ENCODE results near the gene MAB21L4. TPM values are rescaled to one million over a fixed set of nuclear protein-coding genes. Genes with fewer than 3 reads are reported as not detected.

Gene MAB21L4
- total RNA-seq, 2 donors from 2014 or later, result not detected

DNA sequence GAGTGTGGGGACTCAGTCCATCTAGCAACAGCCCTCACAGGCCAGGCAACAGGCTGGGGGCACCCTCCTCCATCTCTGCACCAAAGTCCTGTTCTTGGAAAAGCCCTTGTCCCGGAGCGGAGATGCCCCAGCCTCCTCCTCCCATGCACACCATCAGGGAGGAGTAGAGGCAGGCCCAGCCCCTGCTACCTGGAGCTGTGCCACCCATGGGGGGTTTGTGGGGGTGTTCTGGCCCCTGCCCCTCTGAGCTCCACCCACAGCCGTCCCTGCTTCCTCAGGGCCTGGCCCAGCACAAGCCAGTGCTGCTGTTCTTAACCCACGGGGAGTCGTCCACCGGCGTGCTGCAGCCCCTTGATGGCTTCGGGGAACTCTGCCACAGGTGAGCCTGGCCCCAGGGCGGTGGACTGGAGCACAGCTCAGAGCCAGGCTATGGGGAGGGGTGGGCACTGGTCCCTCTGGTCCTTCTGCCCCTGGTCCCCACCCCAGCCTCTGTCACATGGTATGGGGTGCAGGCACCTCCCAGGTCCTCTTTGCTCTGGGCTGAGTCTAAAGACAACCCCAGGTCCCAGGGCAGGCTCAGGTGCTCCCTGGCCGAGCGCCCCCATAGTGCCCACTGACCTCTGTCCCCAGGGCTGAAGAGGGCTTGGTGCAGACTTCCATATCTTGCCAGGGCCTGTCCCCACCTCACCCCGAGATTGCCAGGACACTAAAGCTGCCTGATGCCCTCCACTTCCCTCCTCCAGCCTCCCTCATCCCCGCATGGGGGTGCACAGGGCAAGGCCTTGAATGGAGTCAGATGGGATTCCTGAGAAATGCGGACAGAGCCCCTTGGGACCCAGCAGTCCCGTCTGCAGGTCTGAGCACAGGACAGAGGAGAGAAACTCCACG lies 24.6 kb downstream of the MAB21L4 start:
- ATAC-seq (replicated peaks in 1 of 2) (no peak), DNase-seq (no peak)
- H3K9me3 Mint-ChIP-seq, result no peaks in the 10 kb centered on the region
- H3K4me1 Mint-ChIP-seq (ENCODE audit: low read depth), result no peaks in the 10 kb centered on the region
- no peaks in the 10 kb centered on the region for H3K36me3 Mint-ChIP-seq (ENCODE audit: insufficient read depth in 2 of 2)
- no peaks in the 10 kb centered on the region for H3K27me3 Mint-ChIP-seq (ENCODE audit: low read depth)
- H3K27ac Mint-ChIP-seq, result no peak overlapping the region
- no peak overlapping the region for H3K4me3 Mint-ChIP-seq

DNA sequence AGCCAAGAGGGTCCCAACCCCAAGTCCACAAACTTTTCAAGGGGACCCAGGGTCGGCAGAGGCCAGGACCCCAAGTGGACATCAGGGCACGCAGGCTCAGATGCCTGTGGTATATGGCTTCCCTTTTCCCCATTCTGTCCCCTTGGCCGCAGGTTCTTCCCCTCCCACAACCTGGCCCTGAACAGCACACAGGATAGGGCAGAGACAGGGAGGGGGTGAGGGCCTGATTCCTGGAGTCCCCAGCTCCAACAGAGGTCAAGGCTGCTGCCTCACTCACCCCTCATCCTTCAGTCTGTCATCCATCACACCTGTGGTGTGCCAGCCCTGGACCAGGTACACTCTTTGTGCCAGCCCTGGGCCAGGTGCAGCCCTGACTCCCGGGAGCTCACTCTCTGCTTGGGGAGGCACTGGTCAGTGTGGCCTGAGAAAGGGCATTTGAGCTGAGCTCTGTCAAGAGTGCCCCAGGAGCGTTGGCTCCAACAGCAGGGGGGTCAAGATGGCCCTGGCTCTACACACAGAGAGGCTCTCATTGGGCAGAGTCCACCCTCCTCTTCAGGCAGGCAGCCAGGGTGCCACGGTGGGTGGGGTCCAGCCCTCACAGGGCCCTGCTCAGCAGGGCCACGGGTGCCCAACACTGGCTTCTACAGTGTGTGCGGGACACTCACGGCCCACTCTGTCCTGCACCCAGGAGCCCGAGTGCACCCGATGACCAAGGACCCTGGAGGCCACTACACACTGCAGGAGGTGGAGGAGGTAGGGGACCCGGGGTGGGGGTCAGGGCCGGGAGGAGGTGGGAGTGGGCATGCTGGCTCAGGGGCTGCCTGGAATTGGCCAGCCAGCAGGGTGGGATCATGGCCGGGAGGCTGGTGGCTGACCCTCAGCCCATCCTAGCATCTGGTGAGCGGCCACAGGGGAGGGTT lies 25.7 kb downstream of the MAB21L4 start:
- Mint-ChIP-seq H3K9me3 (no peaks in the 10 kb centered on the region), H3K27me3 (ENCODE audit: low read depth) (no peaks in the 10 kb centered on the region), H3K36me3 (ENCODE audit: insufficient read depth in 2 of 2) (no peaks in the 10 kb centered on the region), H3K4me3 (no peak overlapping the region), H3K27ac (no peak overlapping the region), H3K4me1 (ENCODE audit: low read depth) (peaks cover 5% of the 10 kb centered on the region)
- ATAC-seq (replicated peaks in 1 of 2) (no peak), DNase-seq (no peak)

DNA sequence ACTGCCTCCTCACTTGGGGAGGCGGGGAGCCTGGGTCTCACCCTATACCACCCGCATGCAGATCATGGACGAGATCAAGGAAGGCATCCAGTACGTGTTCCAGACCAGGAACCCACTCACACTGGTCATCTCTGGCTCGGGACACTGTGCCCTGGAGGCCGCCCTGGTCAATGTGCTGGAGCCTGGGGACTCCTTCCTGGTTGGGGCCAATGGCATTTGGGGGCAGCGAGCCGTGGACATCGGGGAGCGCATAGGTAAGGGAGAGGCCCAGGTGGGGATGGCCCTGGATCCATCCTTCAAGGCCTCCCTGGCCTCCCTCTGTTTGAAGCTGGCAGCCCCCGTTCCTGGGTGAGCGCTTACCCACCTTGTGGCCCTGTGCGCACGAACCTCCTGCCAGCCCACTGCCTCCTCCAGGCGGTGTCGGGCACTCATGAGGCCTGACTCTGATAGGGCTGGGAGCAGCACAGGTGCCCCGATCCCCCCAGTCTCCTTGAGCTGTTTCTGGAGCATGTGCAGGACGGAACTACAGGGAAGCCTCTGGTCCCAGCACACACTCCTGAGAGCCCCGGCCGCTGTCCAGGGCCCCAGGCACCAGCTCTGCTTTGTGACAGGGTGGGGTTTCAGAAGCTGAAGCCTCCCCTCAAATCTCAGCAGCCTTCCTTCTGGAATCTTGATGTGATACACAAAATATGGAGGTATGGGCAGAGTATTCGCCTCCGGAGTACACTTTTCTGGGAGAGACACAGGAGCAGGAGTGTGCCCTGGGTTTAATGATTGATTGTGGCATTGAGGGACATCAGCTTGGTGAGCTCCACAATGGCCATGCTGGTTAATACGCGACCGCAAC lies 26.6 kb downstream of the MAB21L4 start:
- no peaks in the 10 kb centered on the region for H3K9me3 Mint-ChIP-seq
- H3K27me3 Mint-ChIP-seq (ENCODE audit: low read depth), result no peaks in the 10 kb centered on the region
- peaks cover 5% of the 10 kb centered on the region for H3K4me1 Mint-ChIP-seq (ENCODE audit: low read depth)
- no peak overlapping the region for H3K27ac Mint-ChIP-seq
- ATAC-seq (replicated peaks in 1 of 2) (no peak), DNase-seq (no peak)
- H3K4me3 Mint-ChIP-seq, result no peak overlapping the region
- no peaks in the 10 kb centered on the region for H3K36me3 Mint-ChIP-seq (ENCODE audit: insufficient read depth in 2 of 2)

DNA sequence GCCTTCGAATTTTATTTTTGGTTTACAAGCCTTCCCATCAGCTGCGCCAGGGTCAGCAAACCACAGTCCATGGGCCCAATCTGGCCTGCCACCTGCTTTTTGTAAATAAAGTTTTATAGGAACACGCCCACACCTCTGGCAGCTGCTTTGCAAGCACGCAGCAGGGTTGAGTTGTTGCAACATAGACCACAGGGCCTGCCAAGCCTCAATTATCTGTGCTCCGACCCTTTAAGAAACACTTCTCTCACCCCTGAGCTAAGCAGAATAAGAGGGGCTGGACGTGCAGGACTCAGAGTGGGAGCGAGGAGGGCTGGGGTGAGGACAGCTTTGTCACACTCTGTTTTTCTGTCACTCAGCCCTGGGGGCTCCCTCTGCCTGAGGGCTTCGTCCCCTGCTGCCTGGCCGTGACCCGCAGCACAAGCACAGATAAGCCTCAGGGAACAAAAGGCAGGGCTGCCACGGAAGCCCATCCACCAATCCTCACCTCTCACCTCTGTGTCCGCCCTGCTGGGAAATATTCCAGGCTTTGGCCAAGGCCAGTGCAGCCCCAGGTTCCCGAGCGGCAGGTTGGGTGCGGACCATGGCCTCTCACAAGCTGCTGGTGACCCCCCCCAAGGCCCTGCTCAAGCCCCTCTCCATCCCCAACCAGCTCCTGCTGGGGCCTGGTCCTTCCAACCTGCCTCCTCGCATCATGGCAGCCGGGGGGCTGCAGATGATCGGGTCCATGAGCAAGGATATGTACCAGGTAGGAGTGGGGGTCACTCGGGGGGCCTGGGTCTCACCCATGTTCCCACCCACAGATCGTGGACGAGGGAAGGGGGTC lies 27.5 kb downstream of the MAB21L4 start, which contains the start of gene AGXT:
TSS of gene AGXT (plus strand) at position 539 of the 823 bp plus-strand sequence. CDS start at position 581, 42 bp downstream.
- Mint-ChIP-seq H3K27ac (no peak within 1 kb of the TSS), H3K4me1 (ENCODE audit: low read depth) (peaks cover 5% of the 10 kb centered on the region), H3K36me3 (ENCODE audit: insufficient read depth in 2 of 2) (no peaks in the 10 kb centered on the region), H3K9me3 (no peaks in the 10 kb centered on the region), H3K27me3 (ENCODE audit: low read depth) (no peaks in the 10 kb centered on the region), H3K4me3 (no peak within 1 kb of the TSS)
- no peak for ATAC-seq (replicated peaks in 1 of 2)
- no peak for DNase-seq

DNA sequence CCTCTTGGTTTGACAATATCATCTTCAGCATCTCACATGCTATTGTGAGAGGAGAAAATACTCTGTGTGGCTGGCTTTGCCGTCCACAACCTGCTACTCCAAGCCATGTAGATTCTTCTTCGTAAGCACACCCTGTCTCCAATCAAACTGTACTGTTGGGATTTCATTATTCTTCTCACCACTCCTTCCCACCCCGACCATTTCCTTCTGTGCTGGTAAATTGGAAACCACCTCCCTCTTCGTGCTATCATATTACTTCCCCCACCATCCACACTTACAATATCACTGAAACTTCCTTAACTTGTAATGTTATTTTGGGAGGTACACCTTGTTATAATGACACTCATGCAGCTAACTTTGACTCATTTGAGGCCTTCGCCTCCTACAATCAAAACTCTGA lies 30.6 kb downstream of the MAB21L4 start:
- no peak for ATAC-seq (replicated peaks in 1 of 2)
- Mint-ChIP-seq H3K27ac (no peak overlapping the region), H3K27me3 (ENCODE audit: low read depth) (no peaks in the 10 kb centered on the region), H3K4me3 (no peak overlapping the region), H3K36me3 (ENCODE audit: insufficient read depth in 2 of 2) (no peaks in the 10 kb centered on the region), H3K9me3 (no peaks in the 10 kb centered on the region), H3K4me1 (ENCODE audit: low read depth) (peaks cover 5% of the 10 kb centered on the region)
- DNase-seq, result no peak

DNA sequence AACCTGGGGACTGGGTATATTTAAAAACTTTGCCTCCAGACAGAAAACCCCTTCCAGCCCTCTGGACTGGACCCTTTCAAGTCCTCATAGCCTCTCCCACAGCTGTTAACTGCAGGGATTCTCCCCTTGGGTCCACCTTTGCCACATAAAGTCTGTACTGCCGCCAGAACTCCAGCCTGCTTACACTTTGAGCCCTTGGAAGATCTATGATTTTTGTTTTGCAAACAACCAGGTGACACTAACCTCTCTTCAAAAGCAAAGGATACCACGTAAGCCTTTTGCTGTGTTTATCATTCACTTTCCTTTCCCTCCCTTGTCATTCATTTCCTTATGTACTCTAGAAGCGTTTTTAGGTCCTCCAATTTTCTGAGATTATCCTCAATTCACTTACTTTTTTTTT lies 31.5 kb downstream of the MAB21L4 start:
- H3K4me3 Mint-ChIP-seq, result no peak overlapping the region
- DNase-seq (no peak), ATAC-seq (replicated peaks in 1 of 2) (no peak)
- no peaks in the 10 kb centered on the region for H3K27me3 Mint-ChIP-seq (ENCODE audit: low read depth)
- no peak overlapping the region for H3K27ac Mint-ChIP-seq
- no peaks in the 10 kb centered on the region for H3K9me3 Mint-ChIP-seq
- H3K36me3 Mint-ChIP-seq (ENCODE audit: insufficient read depth in 2 of 2), result no peaks in the 10 kb centered on the region
- peaks cover 5% of the 10 kb centered on the region for H3K4me1 Mint-ChIP-seq (ENCODE audit: low read depth)

DNA sequence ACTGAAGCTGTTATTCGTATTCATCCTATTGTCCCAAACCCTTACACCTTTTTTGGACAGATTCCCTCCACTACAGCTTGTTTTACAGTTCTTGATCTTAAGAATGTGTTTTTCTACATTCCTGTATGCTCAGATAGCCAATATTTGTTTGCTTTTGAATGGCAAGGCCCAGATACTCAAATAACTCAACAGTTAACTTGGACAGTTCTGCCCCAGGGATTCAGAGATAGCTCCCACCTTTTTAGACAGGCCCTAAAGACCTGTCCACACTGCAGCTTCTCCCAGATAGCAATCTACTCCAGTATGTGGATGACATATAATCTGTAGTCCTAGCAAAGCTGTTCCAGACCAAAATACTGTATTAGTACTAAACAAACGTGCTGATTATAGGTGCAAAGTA lies 34.4 kb downstream of the MAB21L4 start:
- Mint-ChIP-seq H3K36me3 (ENCODE audit: insufficient read depth in 2 of 2) (no peaks in the 10 kb centered on the region), H3K4me1 (ENCODE audit: low read depth) (peaks cover 5% of the 10 kb centered on the region), H3K4me3 (no peak overlapping the region), H3K27me3 (ENCODE audit: low read depth) (no peaks in the 10 kb centered on the region), H3K27ac (no peak overlapping the region), H3K9me3 (no peaks in the 10 kb centered on the region)
- no peak for DNase-seq
- ATAC-seq (replicated peaks in 1 of 2), result no peak

DNA sequence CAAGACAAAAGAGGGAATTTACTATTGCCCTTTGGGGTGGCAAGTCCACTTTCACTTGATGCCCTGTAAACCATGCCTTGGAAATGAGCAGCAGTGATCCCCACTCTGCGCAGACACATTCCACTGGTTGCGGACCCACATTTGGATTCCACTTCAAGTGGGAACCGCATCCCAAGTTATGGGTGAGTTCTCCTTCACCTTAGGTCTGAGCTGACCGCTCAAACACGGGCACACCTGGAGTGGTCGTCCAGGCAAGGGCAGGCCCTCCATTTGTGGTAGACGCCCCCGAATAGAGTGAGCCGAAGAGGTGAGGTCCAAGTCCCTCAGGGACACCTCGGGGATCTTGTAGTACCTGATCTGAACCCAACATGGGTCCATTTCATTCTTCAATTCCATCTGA lies 37.1 kb downstream of the MAB21L4 start:
- Mint-ChIP-seq H3K27me3 (ENCODE audit: low read depth) (no peaks in the 10 kb centered on the region), H3K9me3 (peaks cover 0 to 3% of the 10 kb centered on the region in 2 donors), H3K27ac (no peak overlapping the region), H3K4me3 (no peak overlapping the region), H3K4me1 (ENCODE audit: low read depth) (no peaks in the 10 kb centered on the region), H3K36me3 (ENCODE audit: insufficient read depth in 2 of 2) (peaks cover 2 to 4% of the 10 kb centered on the region in 2 donors)
- ATAC-seq (replicated peaks in 1 of 2), result no peak
- DNase-seq, result no peak

DNA sequence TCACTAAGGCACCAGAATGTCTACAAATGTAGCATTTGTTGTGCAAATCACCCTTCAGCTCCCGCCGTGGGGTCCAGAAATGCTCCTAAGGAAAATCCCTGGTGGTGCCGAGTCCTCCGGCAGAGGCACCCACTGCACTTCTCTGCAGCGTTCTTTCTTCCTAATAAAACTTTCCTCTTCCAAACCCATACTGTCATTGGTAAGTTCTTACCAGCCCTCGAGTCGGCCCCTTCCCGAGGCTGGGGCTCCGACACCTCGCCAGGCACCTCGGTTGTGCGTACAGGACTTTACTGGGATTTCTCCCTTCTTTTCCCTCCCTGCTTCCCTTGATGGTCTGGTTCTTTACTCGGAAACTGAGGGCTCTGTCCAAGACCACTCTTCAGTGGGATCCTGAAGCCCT lies 37.6 kb downstream of the MAB21L4 start:
- H3K27ac Mint-ChIP-seq, result no peak overlapping the region
- H3K36me3 Mint-ChIP-seq (ENCODE audit: insufficient read depth in 2 of 2), result peaks cover 2 to 4% of the 10 kb centered on the region in 2 donors
- H3K9me3 Mint-ChIP-seq, result peaks cover 0 to 3% of the 10 kb centered on the region in 2 donors
- H3K4me3 Mint-ChIP-seq, result no peak overlapping the region
- no peaks in the 10 kb centered on the region for H3K27me3 Mint-ChIP-seq (ENCODE audit: low read depth)
- no peak for ATAC-seq (replicated peaks in 1 of 2)
- DNase-seq, result no peak
- H3K4me1 Mint-ChIP-seq (ENCODE audit: low read depth), result no peaks in the 10 kb centered on the region

DNA sequence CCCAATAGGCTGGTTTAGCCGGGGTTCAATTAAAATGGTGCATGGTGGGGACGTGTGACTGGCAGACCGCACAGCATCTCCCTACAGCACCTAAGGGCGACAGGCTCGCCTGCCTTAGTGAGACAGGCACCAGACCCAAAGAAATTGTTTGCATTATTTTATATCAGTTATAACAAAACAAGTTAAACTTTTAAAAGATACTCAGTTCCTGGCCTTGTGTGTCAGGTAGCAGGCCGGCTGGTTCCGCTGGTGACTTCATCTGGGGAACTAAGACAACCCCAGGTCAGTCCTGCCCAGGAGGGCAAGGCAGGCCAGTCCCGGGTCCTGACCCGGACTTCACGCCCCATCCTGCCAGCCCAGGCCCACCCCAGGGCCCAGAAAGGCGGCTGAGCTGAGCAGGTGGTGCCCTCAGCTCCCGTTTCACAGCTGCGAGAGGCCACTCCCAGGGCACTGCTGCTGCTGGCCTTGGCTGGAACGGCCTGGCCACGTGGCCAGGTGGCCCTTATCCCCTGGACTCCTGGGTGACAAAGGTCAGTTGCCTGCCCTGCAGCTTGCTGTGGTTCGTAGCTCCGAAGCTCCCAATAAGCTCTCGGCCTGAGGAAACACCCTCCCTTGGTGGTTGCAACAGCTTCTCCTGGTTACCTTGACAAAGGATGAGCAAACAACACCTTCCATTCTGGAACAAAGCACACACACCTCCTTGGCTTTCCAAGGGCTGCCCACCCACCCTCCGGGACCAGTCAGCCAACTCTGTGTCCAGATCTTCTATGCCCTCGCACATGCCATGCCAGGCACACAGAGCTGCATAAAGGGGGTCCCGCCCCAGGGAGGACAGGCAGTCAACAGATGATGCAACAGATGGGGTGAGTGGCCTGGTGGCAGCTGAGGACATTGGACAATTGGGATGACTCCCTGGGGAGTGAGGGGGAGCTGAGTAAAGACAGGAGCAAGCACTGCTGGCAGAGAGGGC lies 38.6 kb downstream of the MAB21L4 start:
- DNase-seq, result no peak
- no peak for ATAC-seq (replicated peaks in 1 of 2)
- Mint-ChIP-seq H3K27me3 (ENCODE audit: low read depth) (no peaks in the 10 kb centered on the region), H3K9me3 (peaks cover 0 to 3% of the 10 kb centered on the region in 2 donors), H3K4me1 (ENCODE audit: low read depth) (no peaks in the 10 kb centered on the region), H3K27ac (no peak overlapping the region), H3K4me3 (no peak overlapping the region), H3K36me3 (ENCODE audit: insufficient read depth in 2 of 2) (peaks cover 2 to 4% of the 10 kb centered on the region in 2 donors)

Measured in activated T-cell treated with anti-CD3 and anti-CD28 coated beads, Interleukin-2, amount 50 U/mL, for 72 hours (primary cell).